ENCODE results near the gene TAF1B. TPM values are rescaled to one million over a fixed set of nuclear protein-coding genes. Genes with fewer than 3 reads are reported as not detected.

The TAF1B gene
- total RNA-seq, result 19.0 and 19.2 TPM in 2 replicates

GRCh38 chr2:9843229-9844035 is at the start of gene TAF1B:
Gene TAF1B, plus strand, starts transcription at chr2:9843474. Its CDS starts 68 bp downstream, at chr2:9843542.
- peak; percentile 81 to 91 for DNase-seq (ENCODE audit: low read depth in 2 of 2)

GRCh38 chr2:9793918-9794717 is 49.2 kb upstream of the TAF1B start:
- no peak for DNase-seq (ENCODE audit: low read depth in 2 of 2)

- DNase-seq (ENCODE audit: low read depth in 2 of 2), result no peak
Observed at GRCh38 chr2:9795071-9795470, 48.2 kb upstream of the TAF1B start.

GRCh38 chr2:9796056-9797010 is 46.9 kb upstream of the TAF1B start:
- no peak for DNase-seq (ENCODE audit: low read depth in 2 of 2)

- DNase-seq (ENCODE audit: low read depth in 2 of 2), result no peak
Observed at GRCh38 chr2:9797086-9797485, 46.2 kb upstream of the TAF1B start.

- DNase-seq (ENCODE audit: low read depth in 2 of 2), result no peak
Observed at GRCh38 chr2:9797681-9798556, 45.4 kb upstream of the TAF1B start.

GRCh38 chr2:9799011-9799596 is 44.2 kb upstream of the TAF1B start:
- no peak for DNase-seq (ENCODE audit: low read depth in 2 of 2)

GRCh38 chr2:9799729-9800632 is 43.3 kb upstream of the TAF1B start:
- peak; percentile 73 to 79 for DNase-seq (ENCODE audit: low read depth in 2 of 2)

GRCh38 chr2:9800639-9800974 is 42.7 kb upstream of the TAF1B start:
- no peak for DNase-seq (ENCODE audit: low read depth in 2 of 2)

- no peak for DNase-seq (ENCODE audit: low read depth in 2 of 2)
Observed at GRCh38 chr2:9800975-9801726, 42.1 kb upstream of the TAF1B start.

- no peak for DNase-seq (ENCODE audit: low read depth in 2 of 2)
Observed at GRCh38 chr2:9802576-9802993, 40.7 kb upstream of the TAF1B start.

- no peak for DNase-seq (ENCODE audit: low read depth in 2 of 2)
Observed at GRCh38 chr2:9803023-9803805, 40.1 kb upstream of the TAF1B start.

- no peak for DNase-seq (ENCODE audit: low read depth in 2 of 2)
Observed at GRCh38 chr2:9805435-9806297, 37.6 kb upstream of the TAF1B start.

- no peak for DNase-seq (ENCODE audit: low read depth in 2 of 2)
Observed at GRCh38 chr2:9806298-9806610, 37.0 kb upstream of the TAF1B start.

GRCh38 chr2:9806656-9807055 is 36.6 kb upstream of the TAF1B start:
- DNase-seq (ENCODE audit: low read depth in 2 of 2), result no peak

GRCh38 chr2:9807056-9807455 is 36.2 kb upstream of the TAF1B start:
- no peak for DNase-seq (ENCODE audit: low read depth in 2 of 2)
